GM19395 (cell line): Measurements from ENCODE around the gene RPL5.
A peak's percentile ranks its signal among the peaks of the same experiment; 100 is the strongest.

Source experiments
- ATAC-seq: cut with Tn5 transposase; IDR thresholded peaks from one replicate; pipeline ENCODE4 v1.9.1; 2021; ENCODE audit warnings: mild to moderate bottlenecking, moderate library complexity; ENCODE audit not compliant: unreplicated experiment

Gene RPL5

GRCh38 chr1:92853299-92853698 is 21.5 kb downstream of the RPL5 start:
- no peak for ATAC-seq

GRCh38 chr1:92854101-92854785 is 22.4 kb downstream of the RPL5 start:
- no peak for ATAC-seq

GRCh38 chr1:92855236-92855635 is 23.4 kb downstream of the RPL5 start:
- ATAC-seq, result no peak

GRCh38 chr1:92857817-92858216 is 26.0 kb downstream of the RPL5 start:
- no peak for ATAC-seq

GRCh38 chr1:92858564-92859399 is 26.9 kb downstream of the RPL5 start:
- ATAC-seq, result peak; percentile 87

GRCh38 chr1:92859400-92860039 is 27.7 kb downstream of the RPL5 start:
- no peak for ATAC-seq

- ATAC-seq, result no peak
Measured at GRCh38 chr1:92862605-92863004, 30.8 kb downstream of the RPL5 start.

- ATAC-seq, result no peak
Measured at GRCh38 chr1:92864131-92864530, 32.3 kb downstream of the RPL5 start.

- ATAC-seq, result no peak
Measured at GRCh38 chr1:92870591-92870990, 38.8 kb downstream of the RPL5 start.

- no peak for ATAC-seq
Measured at GRCh38 chr1:92872719-92873118, 40.9 kb downstream of the RPL5 start.

- ATAC-seq, result no peak
Measured at GRCh38 chr1:92874987-92875386, 43.1 kb downstream of the RPL5 start.

GRCh38 chr1:92876351-92876750 is 44.5 kb downstream of the RPL5 start:
- no peak for ATAC-seq

GRCh38 chr1:92877081-92877711 is 45.4 kb downstream of the RPL5 start:
- no peak for ATAC-seq

GRCh38 chr1:92877792-92878191 is 46.0 kb downstream of the RPL5 start:
- ATAC-seq, result no peak

GRCh38 chr1:92879316-92879968 is 47.6 kb downstream of the RPL5 start:
- ATAC-seq, result no peak

GRCh38 chr1:92881391-92881790 is 49.6 kb downstream of the RPL5 start:
- no peak for ATAC-seq

GRCh38 chr1:92882819-92883218 is 51.0 kb downstream of the RPL5 start:
- ATAC-seq, result no peak

- ATAC-seq, result no peak
Measured at GRCh38 chr1:92883297-92883696, 51.5 kb downstream of the RPL5 start.

GRCh38 chr1:92884195-92884594 is 52.4 kb downstream of the RPL5 start:
- ATAC-seq, result no peak

- ATAC-seq, result no peak
Measured at GRCh38 chr1:92886886-92887419, 55.1 kb downstream of the RPL5 start.

GRCh38 chr1:92887465-92887864 is 55.6 kb downstream of the RPL5 start:
- ATAC-seq, result no peak
